Activated naive CD4-positive, alpha-beta T cell (primary cell): ENCODE results near the gene ZMYND15.

Experiments
- DNase-seq, 4 experiments: peaks; one replicate each; lab custom pipeline; 2025; lab: John Stamatoyannopoulos, UW

ZMYND15 gene

DNA sequence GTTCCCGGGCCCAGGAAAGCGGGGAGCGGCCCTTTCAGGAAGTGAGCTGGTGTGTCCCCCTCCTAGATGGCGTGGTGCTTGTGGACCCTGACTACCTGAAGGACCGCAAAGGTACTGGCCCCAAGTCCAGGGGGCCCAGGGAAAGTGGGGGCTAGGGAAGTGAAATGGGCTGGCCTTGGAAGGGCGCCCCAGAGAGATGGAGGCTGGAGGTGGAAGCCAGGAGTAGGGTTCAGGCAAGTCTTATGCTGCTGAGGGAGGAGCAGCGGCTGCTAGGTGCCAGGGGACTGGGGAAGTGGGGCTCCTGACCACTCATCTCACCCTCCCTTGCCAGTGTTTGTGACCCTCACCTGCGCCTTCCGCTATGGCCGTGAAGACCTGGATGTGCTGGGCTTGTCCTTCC lies 23.6 kb upstream of the ZMYND15 start:
- DNase-seq, result no peak

DNA sequence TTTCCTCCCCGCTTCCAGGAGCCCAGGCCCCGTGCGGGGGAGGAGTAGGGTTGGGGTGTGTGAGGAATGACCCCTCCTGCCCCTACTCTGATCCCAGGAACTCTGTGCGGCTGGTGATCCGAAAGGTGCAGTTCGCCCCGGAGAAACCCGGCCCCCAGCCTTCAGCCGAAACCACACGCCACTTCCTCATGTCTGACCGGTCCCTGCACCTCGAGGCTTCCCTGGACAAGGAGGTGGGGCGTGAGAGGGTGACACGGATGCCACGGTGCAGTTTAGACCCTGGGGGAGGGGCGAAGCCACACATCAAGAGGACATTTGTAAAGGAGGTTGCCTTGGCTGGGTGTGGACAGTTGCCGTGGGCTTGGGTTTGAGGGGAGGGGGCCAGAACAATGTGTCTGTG lies 21.8 kb upstream of the ZMYND15 start:
- DNase-seq, result no peak

DNA sequence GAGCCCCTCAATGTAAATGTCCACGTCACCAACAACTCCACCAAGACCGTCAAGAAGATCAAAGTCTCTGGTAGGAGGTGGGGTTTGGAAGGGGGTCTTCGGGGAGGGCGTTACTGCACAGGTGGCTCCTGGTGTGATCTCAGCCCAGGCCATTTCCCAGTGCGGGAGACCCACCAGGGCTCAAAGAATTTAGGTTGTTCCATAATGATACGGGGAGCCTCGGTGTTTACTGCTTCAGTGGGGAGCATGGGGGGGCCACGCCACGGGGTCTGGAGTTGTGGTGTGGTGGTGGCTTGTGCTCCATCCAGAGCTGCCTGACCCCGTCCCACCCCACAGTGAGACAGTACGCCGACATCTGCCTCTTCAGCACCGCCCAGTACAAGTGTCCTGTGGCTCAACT lies 21.4 kb upstream of the ZMYND15 start:
- DNase-seq, result no peak

DNA sequence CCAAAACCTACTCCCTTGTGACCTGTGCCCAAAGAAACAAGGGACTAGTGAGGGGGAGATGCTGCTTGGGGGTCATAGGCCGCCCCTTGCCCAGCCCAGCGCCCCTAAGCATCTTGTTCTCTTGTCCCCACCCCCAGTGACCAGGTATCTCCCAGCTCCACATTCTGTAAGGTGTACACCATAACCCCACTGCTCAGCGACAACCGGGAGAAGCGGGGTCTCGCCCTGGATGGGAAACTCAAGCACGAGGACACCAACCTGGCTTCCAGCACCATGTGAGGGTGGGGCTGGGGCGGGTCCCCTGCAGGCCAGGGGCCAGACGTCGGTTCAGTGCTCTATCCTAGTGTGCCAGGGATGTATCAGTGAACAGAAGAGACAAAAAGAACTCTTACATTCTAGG lies 20.5 kb upstream of the ZMYND15 start:
- no peak for DNase-seq

DNA sequence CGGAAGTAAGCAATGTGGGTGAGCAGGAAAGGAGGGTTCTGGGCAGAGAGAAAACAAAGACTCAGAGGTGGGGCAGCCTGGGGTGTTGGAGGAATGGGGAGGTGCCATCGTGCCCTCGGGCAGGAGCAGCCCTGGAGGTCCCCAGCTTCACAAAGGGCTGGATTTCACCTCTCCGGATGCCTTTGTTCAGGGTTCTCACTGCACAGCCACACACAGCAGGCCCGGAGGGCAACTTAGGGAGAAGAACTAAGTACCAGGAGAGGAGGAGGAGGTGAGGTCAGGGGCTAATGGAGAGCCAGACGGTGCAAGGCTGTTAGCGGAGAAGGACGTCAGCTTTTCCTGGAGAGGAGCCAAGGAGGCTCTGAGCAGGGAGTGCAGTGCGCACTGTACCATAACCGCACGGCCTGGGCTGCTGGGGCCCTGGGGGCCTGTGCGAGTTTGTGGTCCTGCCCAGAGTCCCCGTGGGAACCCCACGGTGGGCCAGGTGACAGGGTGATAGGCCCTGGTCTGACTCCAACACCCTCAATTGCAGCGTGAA lies 19.9 kb upstream of the ZMYND15 start:
- no peak for DNase-seq

DNA sequence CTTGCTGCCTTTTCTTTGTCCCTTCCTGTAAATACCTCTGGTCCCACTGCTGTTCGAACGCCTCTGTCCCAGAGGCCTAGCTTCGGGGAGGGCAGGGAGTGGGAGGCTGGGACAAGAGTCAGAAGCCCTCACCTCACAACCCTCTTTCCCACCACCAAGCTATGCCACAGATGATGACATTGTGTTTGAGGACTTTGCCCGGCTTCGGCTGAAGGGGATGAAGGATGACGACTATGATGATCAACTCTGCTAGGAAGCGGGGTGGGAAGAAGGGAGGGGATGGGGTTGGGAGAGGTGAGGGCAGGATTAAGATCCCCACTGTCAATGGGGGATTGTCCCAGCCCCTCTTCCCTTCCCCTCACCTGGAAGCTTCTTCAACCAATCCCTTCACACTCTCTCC lies 18.8 kb upstream of the ZMYND15 start:
- no peak for DNase-seq

DNA sequence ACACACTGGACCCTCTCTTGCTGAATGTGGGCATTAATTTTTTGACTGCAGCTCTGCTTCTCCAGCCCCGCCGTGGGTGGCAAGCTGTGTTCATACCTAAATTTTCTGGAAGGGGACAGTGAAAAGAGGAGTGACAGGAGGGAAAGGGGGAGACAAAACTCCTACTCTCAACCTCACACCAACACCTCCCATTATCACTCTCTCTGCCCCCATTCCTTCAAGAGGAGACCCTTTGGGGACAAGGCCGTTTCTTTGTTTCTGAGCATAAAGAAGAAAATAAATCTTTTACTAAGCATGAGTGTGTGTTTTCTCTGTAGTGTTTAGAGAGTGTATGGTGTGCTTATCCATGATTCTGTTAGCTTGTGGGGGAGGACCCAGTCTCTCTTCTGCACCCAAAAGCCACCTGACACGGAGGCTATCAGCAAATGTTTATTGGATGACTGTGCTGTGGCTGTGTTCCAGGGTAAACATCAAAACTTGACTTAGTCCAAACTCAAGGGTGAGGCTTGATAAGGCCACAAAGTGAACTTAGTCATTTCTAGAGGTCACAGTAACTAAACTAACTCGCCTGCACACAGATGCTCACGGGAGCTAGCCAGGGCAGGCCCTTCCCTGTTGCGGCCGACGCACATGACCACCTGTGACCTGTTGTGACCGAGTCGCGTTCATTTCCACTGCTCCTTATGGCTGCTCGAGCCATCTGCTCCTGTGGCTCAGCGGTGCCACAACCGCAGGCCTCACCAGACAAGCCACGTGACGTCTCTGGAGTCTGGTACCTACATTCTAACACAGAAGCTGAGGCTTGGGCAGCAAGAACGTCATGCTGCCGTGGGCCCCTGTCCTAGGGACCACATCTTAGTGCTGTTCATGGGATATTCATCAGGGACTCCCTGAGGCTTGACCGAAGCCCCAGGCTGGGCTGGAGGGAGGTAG lies 18.2 kb upstream of the ZMYND15 start:
- DNase-seq, result no peak

DNA sequence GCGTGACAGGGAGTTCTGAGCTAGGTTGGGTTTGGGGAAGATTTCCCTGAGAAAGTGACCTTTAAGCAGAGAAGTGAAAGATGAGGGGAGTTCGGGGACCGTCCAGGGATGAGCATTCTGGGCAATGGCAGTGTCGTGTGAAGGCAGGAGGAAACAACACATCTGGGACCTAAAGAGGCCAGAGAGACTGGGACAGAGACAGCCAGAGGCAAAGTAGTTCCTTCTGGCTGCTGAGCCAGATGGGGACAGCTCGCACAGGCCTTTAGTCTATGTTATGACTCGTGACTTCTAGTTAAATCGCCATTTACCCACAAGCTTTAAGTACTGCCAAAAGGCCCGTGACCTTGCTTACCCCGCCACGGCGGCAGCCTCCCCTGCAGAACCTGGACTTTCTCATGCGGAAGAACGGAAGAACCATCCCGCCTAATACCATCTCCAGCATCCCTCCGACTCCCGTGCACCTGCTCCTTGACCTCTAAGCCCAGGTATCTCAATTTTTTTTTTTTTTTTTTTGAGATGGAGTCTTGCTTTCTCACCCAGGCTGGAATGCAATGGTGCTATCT lies 16.9 kb upstream of the ZMYND15 start:
- DNase-seq, result no peak

DNA sequence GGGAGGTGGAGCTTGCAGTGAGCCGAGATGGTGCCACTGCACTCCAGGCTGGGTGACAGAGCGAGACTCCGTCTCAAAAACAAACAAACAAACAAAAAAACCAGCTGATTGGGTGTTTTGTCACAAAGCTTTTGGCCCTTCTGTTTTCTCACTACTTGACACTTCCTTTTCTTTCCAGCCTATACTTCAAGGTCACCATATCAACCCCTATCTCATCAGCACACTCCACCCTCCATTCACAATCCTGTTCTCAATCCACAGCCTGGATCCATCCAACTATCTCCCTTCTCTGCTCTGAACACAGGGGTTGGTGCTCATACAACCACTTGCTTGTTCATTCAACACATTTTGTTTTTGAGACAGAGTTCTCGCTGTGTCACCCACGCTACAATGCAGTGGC lies 15.0 kb upstream of the ZMYND15 start:
- DNase-seq, result no peak

DNA sequence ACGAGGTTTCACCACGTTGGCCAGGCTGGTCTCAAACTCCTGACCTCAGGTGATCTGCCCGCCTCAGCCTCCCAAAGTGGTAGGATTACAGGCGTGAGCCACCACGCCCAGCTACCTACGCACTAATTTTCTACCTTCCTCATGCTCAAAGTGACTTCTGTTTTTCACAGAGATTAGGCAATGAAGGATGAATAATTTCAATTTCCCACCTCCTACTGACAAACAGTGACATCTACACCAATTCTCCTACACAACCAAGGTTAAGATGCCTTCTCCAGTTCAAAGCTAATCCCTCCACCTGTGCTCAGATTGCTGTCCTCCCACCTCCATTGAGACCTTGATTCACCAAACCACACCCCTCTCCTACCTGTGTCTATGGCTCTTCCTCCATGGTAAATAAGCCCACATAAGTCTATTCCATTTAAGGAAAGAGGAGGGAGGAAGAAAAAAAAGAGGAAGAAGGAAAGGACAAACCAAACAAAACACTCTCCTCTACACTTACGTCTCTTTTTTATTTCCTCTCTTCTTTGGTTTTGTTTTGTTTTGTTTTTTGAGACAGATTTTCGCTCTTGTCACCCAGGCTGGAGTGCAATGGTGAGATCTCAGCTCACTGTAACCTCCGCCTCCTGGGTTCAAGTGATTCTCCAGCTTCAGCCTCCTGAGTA lies 13.9 kb upstream of the ZMYND15 start:
- no peak for DNase-seq

DNA sequence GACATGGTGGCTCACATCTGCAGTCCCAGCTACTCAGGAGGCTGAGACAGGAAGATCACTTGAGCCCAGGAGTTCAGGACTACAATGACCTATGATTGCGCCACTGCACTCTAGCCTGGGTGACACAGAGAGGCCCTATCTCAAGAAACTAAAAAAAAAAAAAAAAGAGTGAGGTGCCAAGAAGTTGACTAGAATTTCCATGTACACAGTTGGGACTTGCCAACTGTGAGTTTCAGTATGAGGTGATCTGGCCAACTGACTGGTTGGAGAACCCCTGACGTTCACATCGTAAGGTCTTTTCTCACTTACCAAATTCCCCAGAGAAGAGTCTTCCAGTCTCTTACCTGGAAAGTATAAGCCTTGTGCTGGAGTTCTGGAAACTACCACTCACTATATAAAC lies 11.5 kb upstream of the ZMYND15 start:
- DNase-seq, result no peak

DNA sequence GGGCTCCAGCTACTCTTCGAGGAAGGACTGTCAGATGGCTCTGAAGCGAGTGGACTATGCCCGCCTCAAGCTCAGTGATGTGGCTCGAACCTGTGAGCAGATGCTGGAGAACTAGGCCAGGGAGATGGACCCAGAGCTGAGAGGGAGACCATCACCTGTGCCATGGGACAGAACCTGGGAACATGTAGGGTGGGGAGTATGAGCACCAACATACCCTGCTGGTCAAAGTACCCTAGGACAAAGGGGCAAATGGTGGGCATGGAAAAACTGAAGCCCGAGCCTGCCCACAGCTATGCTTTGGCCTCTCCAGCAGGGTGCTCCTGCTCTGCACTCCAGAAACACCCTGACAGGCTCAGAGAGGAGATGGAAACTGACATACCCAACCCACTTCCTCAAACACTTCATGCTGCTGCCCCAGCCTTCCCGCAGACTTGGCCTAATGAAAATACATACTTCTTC lies 6.5 kb upstream of the ZMYND15 start:
- no peak for DNase-seq

DNA sequence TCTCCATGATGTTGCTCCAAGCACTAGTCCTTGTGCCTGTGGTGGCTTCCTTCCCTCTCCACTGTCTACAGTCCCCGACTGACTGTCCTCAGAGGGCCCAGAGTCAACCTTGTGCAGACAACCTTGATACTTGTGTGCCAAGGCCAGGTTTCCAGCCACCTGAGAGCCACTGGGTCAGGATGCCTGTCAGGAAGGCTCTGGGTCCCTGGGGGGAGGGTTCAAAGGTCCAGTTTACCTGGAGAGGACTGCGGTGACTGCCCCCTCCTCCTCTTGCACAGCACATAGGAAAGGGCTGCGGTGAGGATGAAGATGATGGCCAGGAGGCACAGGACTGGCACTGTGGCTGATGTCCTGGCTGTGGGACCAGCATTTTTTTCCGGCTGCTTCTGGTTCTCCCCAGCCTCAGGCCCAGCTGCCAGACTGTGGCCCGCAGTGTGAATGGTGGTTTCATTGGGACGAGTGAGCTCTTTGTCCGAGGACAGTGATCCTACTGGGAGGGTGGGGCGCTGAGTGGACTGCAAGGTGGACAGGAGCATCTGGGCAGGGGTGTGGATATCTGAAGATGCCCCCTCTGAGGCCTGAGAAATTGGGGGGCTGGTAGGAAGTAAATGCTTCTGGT lies 4.7 kb upstream of the ZMYND15 start:
- no peak for DNase-seq

DNA sequence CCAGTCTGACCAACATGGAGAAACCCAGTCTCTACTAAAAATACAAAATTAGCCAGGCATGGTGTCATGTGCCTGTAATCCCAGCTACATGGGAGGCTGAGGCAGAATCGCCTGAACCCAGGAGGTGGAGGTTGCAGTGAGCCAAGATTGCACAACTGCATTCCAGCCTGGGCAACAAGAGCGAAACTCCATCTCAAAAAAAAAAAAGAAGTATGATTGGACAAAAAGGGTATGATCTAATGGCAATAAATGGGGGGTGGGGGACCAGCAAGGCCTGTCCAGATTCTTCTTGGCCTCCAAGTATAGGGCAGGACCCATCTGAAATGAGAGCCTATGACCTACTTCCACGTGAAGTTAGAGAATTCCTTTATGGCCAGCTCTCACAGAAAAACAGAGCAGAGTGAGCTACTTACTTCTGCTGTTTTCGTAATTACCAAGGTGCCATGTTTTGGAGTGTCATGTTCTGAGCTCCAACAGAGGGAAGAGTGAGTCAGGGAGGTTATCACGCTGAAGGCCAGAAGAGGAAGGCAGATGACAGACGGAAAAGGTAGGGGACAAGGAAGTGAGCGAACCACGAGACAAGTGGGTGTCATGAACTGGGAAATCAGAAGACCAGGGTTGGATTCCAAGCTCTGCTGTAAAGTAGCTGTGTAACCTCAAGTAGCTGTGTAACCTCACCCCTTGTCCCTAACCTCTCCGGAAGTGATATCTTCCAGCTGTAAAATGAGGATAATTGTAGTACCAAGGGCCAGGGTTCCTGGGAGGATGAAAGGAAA lies 3.6 kb upstream of the ZMYND15 start:
- DNase-seq, result no peak

DNA sequence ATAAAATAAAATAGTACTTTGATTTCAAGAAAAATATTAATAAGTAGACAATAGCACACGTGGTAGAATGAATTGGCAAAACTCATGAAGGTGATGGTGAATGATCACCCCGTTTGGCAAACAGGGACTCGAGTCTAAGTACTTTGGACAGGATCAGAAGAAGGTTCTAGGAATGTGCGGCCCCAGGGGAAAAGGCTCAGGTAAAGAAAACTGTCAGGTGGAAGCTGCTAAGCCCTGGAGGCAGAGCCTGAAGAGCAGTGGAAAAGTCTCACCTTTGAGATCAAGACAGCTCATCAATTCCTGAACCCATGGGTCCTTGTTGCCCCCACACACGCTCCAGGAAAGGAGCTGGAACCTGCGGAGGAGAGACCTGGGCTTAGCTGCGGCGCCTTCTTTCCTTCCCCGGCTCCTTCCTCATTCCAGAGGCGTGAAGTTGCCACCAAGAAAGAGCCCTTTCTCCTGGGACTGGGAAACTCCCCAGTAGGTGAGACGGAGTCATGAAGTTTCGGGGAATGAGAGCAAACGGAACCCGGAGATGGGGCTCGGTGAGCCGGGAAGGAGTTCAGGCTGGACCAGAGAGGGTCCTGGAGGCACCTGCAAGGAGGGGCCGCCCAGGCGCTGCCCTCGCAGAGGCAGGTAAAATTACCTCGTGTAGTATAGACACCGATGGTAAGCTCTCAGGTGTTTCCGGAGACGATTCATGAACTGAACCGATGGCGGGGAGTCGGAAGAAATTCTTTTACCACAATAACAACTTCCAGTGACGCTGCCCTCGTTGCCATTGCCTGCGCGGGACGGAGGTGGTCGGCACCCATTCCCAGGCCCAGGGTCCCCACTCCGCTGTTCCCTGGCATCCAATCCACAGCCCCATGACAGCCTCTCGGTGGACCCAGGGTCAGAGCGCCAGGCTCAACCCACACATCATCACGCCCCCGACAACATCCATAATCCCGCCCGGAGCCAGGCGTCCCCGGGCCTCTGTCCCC lies 1.2 kb upstream of the ZMYND15 start:
- no peak for DNase-seq

DNA sequence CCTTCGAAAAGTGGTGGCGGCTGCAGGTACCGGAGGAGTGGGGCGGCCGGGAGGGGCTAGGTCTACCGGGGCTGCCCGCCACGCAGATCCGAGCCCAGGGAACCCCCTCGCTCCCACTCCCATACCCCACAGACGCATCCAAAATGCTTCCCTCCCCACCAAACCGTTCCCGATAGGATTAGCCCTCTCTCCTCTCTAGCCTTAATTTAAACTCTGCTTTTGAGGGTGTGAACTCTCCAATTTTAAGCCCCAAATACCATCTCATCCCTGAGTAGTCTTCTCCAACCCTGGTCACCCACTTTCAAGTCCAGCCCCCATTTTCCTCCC lies 355 bp downstream of the ZMYND15 start:
- DNase-seq, result no peak

DNA sequence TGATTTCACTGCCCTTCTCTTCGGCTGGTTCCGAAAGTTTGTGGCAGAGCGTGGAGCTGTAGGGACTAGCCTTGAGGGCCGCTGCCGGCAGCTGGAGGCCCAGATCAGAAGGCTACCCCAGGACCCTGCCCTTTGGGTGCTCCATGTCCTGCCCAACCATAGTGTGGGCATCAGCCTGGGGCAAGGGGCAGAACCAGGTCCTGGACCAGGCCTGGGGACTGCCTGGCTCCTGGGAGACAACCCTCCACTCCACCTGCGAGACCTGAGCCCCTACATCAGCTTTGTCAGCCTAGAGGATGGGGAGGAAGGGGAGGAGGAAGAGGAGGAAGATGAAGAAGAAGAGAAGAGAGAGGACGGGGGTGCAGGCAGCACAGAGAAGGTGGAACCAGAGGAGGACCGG lies 951 bp downstream of the ZMYND15 start:
- DNase-seq, result no peak

DNA sequence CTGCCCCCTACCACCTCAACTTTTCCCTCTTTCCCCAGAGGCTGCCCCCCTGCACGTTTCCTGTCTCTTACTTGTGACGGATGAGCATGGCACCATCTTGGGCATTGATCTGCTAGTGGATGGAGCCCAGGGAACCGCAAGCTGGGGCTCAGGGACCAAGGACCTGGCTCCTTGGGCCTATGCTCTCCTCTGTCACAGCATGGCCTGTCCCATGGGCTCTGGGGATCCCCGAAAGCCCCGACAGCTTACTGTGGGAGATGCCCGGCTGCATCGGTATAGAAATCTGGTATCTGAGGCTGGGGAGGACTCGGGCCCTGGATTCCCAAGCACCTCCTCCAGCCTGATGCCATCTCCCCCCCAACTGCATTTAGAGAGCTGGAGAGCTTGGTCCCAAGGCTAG lies 1.9 kb downstream of the ZMYND15 start:
- DNase-seq, result no peak

DNA sequence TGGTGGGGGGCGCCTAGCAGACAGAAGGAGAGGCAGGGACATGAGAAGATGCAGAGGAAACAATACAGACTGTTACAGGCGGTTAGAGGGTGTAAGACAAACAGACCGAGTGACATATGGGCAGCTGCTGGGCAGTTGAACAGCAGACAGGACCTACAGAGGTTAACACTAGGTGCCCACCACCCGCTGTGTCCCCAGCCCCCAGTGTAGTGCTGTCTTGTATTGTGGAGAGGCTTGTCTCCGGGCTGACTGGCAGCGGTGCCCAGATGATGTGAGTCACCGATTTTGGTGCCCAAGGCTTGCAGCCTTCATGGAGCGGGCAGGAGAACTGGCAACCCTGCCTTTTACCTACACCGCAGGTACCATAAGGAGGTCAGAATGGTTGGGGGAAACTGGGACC lies 2.5 kb downstream of the ZMYND15 start:
- no peak for DNase-seq

DNA sequence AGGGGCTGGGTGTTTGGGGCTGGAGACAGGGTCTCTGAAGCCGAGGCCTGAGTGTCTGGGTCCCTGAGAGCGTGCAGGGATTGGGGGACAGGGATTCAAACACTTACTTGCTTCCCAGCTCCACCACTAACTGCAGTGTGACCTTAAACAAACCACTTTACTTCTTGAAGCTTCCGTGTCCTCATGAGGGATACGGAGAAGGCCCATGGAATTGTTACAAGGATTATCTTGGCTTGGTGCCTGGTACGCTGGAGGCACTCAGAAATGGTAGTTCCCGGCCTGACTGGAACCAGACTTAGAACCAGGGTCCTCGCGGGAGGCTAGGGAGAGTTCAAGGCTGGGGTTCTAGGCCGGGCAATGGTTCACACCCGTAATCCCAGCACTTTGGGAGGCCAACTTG lies 3.0 kb downstream of the ZMYND15 start:
- no peak for DNase-seq

DNA sequence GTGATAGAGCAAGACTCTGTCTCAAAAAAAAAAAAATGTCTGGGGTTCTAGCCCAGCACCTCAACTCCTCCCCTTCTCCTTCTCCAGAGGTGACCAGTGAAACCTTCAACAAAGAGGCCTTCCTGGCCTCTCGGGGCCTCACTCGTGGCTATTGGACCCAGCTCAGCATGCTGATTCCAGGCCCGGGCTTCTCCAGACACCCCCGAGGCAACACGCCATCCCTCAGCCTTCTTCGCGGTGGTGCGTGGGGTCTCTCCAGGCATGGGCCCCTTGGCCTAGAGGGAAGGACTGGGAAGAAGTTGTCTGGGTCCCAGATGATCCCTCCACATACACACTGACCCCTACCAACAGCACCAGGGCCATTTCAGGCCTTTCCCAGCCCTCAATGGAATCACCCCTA lies 3.6 kb downstream of the ZMYND15 start:
- no peak for DNase-seq
